ENCODE results near the gene ENGASE.

ENGASE gene

GRCh38 chr17:79095345-79096055, 20.9 kb downstream of the ENGASE start:
- no peak for DNase-seq

GRCh38 chr17:79096477-79096876, 21.9 kb downstream of the ENGASE start:
- DNase-seq = no peak

GRCh38 chr17:79097226-79098055, 22.8 kb downstream of the ENGASE start:
- no peak for DNase-seq

DNA sequence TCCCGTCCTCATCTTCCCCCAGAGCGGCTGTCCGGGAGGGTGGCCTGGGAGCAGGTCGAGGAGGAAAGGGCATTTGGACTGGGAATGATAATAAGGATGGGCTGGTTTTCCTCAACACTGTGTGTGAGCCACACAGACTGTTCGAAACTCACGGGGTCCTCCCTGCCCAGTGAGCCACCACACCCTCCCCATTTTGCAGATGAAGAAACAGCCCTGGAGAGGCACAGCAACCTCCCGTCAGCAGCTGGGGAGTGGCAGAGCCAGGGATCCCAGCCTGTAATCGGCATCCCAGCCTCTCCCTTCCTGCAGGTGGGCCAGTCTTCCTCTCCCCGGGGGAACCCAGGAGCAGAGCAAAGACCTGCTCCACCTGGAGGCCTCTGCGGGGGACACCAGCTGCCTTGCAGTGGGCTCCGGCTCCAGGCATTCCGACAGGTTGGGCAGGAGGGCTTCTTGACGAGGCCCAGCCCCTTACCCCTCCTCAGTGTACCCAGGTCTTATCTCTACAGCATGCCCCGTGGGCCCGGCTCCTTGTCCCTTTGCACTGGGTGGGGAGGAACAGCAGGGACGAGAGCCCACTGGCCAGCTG, 23.8 kb downstream of the ENGASE start:
- no peak for DNase-seq

DNA sequence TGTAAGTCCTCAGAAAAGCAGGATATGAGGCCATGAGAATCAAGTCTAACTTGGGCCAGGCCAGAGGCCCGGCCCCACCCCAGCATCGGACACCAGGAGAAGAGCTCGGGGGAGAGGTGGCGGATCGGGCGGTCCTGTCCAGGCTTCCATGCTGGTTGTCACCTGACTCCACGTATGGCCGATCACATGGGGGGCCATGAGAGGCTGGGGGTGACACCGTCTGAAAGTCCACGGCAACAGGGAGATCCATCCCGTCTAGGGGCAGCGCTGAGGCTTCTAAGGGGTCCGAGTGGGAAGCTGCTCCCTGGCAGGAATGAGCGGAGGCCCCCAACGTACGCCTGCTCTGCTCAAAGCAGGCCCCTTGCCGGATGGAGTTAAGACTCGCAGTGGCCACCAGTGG, 25.8 kb downstream of the ENGASE start:
- no peak for DNase-seq

DNA sequence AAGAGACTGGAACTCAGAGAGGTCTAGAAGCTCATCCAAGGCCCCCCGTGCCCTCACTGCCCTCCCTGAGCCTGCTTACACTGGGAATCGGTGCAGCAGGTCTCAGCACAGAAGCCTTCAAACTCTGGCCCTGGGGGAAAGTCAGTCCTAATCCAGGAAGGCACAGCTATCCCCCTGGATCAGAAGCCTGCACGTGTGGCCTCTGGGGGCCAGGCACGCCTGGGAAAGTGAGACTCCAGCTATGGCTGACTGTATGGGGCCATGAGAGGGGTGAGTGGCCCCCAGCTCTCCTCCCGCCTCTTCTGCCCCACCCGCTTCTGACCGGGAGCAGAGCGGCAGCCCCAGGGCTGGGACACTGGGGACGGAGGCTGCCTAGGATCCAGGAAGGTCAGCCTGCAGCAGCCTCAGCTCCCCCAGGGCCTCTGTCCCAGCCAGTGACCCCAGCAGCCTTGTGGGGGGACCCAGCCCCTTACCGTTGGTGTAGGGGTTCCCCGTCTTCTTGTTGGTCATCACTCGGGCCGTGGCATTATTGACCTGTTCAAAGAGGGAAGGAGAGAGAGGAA, 26.6 kb downstream of the ENGASE start:
- no peak for DNase-seq

DNA sequence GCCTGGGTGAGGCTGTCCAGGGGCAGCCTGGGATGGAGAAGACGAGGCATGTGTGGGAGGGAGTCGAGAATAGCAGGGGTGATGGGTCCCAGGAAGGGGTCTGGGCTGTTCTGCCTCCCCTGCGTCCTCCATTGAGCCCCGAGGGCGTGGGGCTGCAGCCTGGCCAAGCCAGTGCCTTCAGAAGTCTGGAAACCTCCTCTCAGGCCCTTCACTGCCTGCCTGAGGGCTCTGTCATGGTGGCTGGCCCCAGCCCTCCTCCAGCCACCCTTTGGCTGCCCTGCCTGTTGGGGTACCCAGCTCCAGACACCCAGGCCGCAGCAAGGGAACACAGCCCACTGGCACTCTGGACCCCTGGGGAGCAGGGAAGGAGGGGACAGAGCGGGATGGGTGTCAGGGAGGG, 27.6 kb downstream of the ENGASE start:
- DNase-seq = no peak

DNA sequence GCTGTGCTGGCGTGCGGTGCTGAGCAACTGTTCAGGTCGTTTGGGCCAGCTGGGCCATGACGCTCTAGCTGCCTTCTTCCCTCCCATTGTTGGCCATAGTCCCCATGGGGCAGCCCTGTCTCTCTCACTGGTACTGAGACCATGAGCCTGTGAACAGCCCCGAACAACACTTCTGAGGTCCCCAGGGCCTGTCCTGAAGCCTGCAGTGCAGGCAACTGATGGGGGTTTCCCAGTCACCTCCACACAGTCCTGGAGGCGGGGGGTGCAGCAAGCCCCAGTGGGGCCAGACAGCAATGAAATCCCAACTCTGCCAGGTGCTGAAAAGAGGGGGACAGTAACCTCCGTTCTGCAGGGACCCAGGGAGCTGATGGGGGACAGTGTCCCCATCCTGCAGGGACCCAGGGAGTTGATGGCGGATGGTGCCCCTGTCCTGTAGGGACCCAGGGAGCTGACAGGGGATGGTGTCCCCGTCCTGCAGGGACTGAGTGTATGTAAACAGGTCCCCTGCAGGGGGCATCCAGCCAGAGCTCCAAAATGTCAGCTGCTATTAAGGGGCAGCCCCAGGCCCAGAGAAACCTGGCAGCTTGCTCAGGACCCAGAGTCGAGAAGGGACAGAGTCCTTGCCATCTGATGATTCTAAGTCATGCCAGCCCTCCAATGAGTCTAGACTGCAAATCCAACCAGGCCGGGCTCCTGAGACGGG, 30.4 kb downstream of the ENGASE start:
- no peak for DNase-seq

DNA sequence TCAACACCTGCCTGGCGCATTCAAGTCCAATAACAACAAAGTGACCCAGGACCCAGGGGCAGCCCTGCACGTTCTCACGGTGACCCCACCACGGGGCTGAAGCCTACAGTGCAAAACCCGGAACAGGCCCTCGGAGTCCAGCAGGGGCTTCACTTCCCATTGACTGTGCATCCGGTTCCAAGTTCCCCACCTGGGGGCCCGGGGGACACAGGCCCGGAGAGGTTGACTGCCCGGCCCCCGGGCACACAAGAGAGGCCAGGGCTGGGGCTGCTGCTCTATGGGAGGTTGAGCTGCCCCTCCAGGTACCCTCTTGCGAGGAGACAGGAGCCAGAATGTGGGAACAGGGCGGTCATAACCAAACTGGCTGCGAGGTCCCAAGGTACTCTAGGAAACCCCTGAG, 31.3 kb downstream of the ENGASE start:
- DNase-seq = no peak

DNA sequence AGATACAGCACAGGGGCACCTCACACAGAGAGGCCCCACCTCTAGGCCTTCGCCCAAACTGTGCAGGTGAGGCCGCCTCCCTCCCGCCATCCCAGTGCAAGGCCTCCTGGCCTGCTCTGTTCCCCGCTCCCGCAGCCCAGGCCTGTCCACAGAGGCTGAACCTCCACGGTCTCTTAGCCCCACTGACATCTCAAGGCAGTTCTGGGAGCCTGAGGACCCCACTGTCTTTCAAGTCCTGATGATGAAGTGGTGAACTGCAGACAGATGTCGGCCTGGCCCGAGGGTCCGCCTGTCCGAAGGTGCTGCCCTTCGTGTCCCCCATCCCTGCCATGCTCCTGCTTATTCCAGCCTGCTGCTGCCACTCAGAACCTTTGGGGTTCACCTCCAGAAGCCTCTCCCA, 32.3 kb downstream of the ENGASE start:
- DNase-seq = no peak

- DNase-seq = no peak
These were observed 33.0 kb downstream of the ENGASE start for GRCh38 chr17:79107499-79108231.

- no peak for DNase-seq
These were observed 33.7 kb downstream of the ENGASE start for GRCh38 chr17:79108232-79108850.

DNA sequence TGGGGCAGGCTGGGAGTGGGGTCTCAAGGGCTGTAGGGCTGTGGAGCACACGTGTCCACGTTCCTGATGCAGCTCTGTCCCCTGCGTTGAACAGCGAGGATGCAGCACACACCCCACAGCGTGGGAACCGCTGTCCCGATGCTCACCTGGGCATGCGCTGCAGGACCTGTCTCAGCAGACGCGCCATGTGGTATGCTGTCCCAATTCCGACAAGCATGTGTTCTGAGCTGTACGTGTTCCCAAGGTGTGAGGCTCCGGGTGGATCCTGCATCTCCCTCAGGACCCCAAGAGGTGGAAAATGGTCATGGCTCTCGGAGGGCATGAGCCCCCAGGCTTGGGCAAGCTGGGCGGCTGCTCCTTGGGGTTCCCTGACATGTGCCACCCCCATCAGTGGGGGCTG, 34.2 kb downstream of the ENGASE start:
- no peak for DNase-seq

- DNase-seq = no peak
These were observed 35.0 kb downstream of the ENGASE start for GRCh38 chr17:79109584-79109983.

DNA sequence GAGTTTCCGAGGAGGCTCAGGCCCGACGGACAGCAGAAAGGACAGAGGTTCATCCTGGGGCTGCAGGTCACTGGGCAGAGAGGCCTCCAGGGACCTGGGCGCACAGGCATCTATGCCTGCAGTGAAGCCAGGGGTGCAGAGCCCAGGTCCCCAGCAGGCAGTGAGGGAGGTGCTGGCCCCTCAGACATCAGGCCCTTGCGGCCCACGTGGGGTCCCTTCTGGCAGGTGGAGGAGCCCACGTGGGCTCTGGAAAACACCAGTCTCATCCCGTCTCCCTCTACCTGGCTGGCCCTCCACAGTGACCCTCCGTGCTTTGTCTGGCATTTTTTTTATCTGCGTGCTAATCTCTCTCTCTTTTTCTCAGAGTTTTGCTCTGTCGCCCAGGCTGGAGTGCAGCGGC, 36.5 kb downstream of the ENGASE start:
- no peak for DNase-seq

DNA sequence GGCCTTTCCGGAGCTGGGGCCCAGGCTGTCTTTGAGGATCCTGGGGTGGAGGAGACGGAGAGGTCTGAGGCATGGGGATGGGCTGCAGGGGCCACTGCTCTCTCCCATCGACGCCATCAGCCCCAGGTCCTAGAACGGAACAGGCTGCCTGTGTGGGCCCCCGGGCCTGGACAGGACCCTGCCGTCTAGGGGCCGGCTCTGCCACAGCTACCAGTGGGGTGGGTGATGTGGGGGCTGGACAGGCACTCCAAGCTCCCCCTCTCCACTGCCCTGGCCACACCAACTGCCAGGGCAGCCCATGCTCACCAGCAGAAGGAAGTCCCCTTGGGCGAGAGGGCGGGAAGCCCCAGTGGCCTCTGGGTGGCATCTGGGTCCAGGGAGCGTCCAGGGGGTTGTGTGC, 37.8 kb downstream of the ENGASE start:
- DNase-seq = no peak

DNA sequence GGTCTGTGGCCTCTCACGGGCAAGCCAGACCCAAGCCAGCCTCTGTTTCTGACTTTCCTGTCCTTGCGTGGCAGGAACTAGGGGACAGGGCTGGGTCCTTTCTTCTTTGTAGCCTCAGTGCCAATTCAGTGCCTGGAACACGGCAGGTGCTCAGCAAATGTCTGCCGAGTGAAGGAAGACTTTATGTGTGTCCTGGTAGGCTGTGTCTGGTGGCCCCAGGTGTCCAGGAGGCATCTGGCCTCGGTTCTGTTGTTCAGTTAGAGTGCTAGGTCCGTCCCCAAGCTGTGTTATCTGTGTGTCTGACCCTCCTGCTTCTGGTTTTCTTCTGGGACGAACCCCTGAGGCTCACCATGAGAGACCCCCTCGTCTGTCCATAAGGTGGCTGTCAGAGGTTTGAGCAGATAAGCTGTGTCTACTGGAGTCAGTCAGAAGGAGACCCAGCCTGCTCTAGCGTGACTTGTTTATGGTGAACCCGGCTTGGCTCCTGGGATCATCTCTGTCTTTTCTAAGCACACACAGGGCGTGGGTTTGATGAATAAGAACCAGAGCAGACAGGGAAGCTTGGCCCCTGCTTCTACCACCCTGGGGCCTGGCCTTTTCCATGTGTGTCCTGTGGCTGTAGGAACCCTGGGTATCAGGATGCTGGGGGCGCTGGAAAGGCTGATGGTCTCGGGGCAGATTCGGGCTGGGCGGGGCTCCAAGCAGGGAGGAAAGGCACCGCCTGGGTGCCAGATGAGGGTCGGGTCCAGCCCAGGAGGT, 39.3 kb downstream of the ENGASE start:
- no peak for DNase-seq

GRCh38 chr17:79114458-79115301, 40.1 kb downstream of the ENGASE start:
- DNase-seq = no peak

DNA sequence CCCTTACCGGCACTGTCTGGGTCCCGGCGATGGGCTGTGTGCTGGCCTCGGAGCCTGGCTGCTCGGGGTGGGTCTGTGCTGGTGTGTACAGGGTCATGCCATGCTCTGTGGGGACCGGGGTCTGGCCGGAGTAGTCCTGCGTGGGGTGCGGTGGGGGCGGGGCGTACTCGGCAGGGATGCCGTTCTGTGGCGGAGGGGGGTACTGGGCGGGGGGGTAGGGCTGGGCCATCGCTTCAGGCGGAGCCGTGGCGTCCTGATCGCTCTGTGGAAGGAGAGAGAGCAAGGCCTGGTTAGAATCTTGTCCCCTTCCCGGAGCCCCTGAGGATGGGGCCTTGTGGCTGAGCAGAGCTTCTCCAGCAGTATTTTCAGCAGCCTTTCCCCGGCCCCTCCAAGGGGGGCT, 40.9 kb downstream of the ENGASE start:
- no peak for DNase-seq
